GM19468 (cell line): ENCODE measurements around the gene R3HDM2.
"Not testable (repeated sequence)": the region's sequence is repeated elsewhere in the genome, so short reads cannot be mapped to it uniquely, and the experiment has no call there.

Source experiments
- ATAC-seq: cut with Tn5 transposase; IDR thresholded peaks from one replicate; pipeline ENCODE4 v1.9.1; 2021; ENCODE audit warnings: mild to moderate bottlenecking, moderate library complexity, moderate number of reproducible peaks; ENCODE audit not compliant: unreplicated experiment; ENCODE audit errors: extremely low read depth

The R3HDM2 gene

GRCh38 chr12:57280211-57281062 lies 150.4 kb downstream of the R3HDM2 start:
- no peak for ATAC-seq

DNA sequence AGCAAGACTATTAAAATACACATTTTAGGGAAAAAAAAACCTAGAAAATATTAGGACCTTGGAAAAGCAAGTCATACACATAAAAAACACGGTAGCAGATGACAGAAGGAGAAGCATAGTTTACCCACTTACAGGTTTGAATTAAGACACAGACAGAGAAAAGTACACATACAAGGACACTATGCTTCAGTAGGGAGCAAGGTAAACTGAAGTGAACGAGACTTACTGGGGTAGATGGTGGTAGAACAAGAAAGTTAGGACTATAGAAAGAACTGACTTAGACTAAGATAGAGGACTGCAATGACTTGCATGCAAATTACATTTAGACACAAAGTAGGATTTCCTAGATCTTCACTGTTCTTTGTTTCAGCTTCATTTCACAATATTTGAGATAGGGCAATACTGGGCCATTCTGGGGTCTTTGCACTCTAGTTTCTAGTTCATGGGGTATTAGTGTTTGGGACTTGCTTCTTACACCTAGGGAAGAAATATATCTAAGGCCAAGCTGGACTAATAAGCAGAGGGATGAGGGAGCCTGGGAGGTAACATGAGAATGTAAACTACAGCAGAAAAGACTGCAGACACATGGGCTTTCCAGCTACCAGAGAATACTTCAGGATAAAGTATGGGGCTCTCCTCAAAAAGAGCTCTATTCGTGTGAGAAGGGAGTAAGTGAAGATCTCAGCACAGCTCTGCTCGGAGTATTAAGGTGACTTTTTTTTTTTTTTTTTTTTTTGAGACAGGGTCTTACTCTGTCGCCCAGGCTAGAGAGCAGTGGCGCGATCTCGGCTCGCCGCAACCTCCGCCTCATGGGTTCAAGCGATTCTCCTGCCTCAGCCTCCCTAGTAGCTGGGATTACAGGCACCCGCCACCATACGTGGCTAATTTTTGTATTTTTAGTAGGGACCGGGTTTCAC lies 152.1 kb downstream of the R3HDM2 start:
- ATAC-seq, result no peak

- ATAC-seq, result no peak
Measured at GRCh38 chr12:57276935-57277563, 153.8 kb downstream of the R3HDM2 start.

- ATAC-seq, result not testable (repeated sequence)
Measured at GRCh38 chr12:57276233-57276632, 154.6 kb downstream of the R3HDM2 start.

DNA sequence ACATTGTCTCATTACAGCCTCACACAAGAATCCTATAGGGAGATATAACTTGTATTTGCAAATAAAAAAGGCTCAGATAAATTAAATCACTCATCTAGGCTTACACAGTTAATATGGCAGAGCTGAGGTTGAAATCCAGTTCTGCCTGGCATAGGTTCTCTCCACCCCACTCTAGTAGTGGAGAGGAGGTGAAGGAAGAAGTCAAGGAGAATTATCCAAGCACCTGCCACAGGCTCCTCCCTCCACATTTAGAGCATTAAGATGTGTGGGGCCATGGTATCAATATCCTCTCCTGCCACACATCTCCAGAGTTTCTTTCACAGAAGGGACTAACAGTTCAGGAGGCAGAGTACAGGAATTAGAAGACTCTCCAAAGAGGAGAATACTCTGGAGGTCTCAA lies 157.3 kb downstream of the R3HDM2 start:
- ATAC-seq, result no peak

GRCh38 chr12:57272337-57273151 lies 158.3 kb downstream of the R3HDM2 start:
- ATAC-seq, result no peak

DNA sequence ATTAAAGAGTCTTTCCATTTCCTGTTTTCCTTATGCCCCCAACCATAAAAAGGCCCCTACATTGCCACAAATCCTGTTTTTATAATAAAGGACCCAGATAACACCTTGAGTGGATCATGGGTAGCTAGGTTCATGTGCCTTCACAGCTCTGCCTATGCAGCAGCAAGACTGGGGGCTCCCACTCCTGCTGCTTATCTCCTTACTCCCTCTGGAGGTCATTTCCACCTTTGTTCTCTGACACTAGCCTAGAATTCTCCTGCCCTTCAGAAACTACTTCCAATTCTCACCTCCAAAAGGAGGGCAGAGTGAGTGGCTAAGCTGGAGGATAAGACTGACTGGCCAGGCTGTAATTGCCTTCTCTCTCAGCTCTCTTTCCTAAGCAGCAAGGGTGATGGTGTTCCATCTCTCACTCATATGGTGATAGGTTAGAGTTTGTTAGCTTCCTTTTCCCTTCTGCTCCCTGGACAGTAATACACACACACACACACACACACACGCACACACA lies 159.8 kb downstream of the R3HDM2 start:
- no peak for ATAC-seq

GRCh38 chr12:57268264-57268663 lies 162.6 kb downstream of the R3HDM2 start:
- no peak for ATAC-seq

GRCh38 chr12:57266681-57267080 lies 164.2 kb downstream of the R3HDM2 start:
- ATAC-seq, result no peak

DNA sequence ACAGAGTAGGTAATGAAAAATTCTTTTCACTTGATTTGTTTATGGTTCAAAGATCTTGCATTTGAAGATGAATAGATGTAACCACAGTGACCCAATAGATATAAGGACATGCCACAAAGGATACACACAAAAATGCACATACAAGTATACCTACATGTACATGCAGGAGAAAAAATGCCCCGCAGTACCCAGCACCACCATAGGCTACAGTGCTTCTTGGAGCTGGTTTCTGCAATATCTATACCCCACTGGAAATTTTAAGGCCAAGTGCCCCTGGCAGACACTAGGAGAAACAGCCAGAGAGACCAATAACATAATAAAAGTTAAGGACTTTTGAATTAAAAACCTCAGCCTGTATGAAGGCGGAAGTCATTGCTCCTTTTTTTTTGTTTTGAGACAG lies 167.7 kb downstream of the R3HDM2 start:
- ATAC-seq, result no peak

GRCh38 chr12:57262126-57262822 lies 168.6 kb downstream of the R3HDM2 start:
- ATAC-seq, result no peak

- ATAC-seq, result no peak
Measured at GRCh38 chr12:57261428-57261865, 169.4 kb downstream of the R3HDM2 start.

DNA sequence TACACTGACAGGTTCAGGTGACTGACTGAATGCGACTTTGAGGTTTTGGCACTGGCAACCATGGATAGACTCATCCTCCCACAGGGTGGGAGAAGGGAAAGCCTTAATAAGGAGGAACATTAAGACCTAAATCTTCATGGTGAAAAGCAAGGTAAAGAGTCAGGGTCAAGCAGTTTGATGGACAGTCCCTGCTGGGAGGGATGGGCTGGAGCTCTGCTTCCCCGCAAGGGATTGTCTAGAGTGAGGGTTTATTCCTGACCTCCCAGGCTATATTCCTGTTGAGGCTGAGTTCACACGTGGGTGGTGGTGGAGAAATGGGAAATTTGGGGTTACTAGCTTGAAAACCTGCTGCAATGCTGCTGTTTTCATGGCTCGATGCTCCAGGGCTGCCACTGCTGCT lies 170.5 kb downstream of the R3HDM2 start:
- ATAC-seq, result no peak

GRCh38 chr12:57258977-57259970 lies 171.6 kb downstream of the R3HDM2 start:
- no peak for ATAC-seq

GRCh38 chr12:57255916-57256315 lies 174.9 kb downstream of the R3HDM2 start:
- no peak for ATAC-seq

DNA sequence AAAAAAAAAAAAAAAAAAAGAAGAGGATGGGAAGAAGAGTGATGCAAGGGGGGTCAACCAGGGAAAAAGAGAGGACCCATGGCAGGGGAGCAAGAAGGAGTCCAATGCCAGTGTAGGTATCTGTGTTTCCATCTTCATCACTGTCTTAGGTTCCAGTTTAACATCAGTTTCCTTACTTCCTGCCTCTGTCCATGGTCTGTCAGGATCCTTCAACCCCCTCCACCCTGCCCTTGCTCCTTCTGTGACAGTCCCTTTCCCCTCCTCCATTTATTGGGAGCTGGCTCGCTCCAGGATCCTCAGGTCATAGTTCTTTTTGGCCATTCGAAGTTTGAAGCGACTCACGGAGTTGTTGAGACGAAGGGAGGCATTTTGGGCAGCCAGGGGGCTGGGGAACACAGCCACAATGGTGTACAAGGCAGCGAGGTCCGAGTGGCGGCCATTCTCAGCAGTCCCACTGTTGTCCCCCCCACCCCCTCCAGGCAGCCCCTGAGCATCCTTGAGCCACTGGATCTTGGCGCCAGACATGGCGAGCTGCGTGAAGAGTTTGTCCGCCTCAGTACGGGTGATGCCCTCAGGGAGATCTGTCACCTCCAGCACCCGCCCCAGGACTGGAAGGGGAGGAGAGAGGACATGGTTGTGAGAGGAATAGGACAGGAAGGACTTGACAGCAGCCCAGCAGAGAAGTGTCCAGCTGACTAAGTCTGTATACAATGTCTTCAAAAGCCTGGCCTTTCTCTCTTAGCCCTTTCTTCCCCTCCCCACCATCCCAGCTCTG lies 176.2 kb downstream of the R3HDM2 start:
- no peak for ATAC-seq

GRCh38 chr12:57250956-57251355 lies 179.9 kb downstream of the R3HDM2 start, which contains the start of gene STAC3:
Gene STAC3, minus strand, starts transcription at chr12:57251187. Its CDS starts 1,551 bp downstream, at chr12:57249636.
- no peak for ATAC-seq
